Measurements from ENCODE around the gene CCDC7.
"Not testable (repeated sequence)": the region's sequence is repeated elsewhere in the genome, so short reads cannot be mapped to it uniquely, and the experiment has no call there.

The CCDC7 gene

DNA sequence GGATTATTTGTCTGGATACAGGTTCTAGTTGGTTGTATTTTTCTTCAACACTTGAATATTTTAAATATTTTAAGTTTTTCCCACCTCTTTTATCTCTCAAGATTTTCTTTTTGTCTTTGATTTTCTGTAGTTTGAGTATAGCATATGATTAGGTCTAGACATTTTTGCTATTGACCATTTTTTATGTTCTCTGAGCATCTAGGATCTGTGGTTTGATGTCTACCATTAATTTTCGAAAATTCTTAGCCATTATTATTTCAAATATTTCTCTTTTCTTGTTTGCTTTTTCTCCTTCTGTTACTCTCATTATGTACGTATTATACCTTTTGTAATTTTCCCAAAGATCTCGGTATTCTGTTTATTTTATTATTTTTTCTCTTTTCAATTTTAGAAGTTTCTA is 293.0 kb downstream of the CCDC7 start:
- no peak for DNase-seq

DNA sequence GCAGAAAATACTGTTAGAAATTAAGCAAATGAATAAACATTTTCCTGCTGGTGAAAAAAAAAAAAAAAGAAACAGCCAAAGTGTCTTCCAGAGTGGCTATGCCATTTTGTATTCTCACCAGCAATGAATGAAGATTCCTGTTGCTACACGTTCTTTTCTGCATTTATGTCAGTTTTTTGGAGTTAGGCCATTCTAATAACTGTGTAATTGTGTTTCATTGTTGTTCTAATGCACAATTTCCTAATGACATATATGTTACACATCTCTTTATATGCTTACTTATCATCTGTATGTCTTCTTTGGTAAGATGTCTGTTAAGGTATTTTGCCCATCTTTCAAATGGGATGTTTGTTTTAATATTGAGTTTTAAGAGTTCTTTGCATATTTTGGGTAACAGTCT is 298.4 kb downstream of the CCDC7 start:
- DNase-seq, result no peak

GRCh38 chr10:32746869-32747268 is 300.9 kb downstream of the CCDC7 start:
- no peak for DNase-seq

DNA sequence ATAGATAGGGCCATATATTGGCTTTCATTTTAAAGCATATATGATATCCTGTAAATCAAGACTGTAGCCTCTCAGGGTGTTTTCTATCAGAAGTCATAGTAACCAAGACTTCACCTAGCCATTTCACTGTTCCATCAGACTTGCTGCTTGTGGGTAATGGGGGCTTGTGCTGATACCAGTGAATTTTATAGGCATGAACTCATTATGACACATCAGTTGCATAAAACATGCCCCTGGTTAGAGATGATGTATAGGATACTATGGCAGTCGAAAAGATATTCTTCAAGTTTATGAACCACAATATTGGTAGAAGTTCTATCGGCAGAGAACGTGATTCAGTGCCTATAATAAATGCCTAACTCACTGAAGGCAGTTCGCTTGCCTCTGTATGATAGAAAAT is 305.6 kb downstream of the CCDC7 start:
- no peak for DNase-seq

GRCh38 chr10:32754900-32755299 is 309.0 kb downstream of the CCDC7 start:
- DNase-seq, result not testable (repeated sequence)

- no peak for DNase-seq
Observed at GRCh38 chr10:32771217-32771616, 325.3 kb downstream of the CCDC7 start.

DNA sequence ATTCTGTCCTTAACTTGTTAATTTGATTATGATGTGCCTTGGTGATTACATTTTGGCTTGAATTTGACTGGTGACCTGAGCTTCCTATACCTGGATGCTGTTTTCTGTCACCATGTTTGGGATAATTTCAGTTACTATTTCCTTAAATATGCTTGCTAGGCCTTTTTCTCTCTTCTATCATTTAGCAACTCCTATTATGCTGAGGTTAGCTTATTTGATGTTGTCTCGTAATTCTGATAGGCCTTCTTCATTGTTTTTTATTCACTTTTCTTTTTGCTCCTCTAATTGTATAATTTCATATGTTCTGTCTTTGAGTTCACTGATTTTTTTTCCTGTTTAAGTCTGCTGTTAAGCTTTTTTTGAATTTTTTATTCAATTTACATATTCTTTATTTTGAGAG is 327.2 kb downstream of the CCDC7 start:
- no peak for DNase-seq

DNA sequence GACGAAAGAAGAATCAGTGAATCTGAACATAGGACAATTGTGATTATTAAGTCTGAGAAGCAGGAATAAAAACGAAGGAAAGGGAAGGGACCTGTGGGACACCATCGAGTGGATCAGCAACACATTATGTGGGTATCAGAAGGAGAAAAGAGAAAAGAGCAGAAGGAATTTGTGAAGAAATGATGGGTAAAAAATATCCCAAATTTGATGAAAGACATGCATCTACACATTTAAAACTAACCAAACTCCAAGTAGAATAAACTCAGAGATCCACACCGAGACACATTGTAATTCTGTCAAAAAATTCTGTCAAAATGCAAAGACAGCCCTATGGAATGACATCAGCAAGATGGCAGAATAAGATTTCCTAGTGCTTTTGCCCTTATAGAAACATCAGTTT is 341.0 kb downstream of the CCDC7 start:
- DNase-seq, result no peak

- DNase-seq, result no peak
Observed at GRCh38 chr10:32787690-32788284, 341.8 kb downstream of the CCDC7 start.

DNA sequence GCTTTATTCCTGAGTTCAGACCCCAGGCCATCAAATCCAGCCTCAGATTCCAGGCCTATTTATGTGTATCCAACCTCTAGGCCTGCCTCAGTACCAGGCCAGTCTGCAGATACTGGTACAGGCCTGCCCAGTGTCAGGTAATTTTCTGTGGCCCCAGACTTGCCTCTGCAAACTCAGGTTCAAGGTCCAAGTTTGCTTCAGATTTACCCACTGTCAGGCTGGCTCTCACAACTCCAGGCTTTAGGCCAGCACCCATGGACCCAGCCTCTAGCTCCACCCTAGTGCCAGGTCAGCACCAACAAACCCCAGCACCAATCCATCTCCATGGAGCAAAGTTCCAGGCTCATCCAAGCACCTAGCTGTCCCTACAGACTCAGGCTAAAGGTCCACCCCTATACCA is 342.4 kb downstream of the CCDC7 start:
- DNase-seq, result no peak

DNA sequence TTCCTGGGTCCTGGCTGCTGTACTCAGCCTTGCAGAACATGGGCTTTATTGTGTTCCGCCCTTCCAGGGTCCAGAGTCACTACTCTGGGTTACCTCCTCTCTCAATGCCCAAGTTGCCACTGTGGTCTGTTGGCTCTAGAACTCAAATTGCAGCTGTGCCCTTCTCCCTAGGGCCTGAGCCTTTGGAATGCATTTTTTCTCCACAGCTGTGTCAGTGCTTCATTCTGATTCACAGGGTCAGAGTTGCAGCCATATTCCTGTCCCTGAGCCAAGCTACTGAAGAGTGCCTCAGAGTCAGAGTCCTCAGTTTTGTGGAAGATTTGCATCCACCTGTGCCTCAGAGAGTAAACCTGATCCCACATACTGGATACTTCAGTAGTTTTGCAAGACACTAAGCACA is 344.5 kb downstream of the CCDC7 start:
- no peak for DNase-seq

DNA sequence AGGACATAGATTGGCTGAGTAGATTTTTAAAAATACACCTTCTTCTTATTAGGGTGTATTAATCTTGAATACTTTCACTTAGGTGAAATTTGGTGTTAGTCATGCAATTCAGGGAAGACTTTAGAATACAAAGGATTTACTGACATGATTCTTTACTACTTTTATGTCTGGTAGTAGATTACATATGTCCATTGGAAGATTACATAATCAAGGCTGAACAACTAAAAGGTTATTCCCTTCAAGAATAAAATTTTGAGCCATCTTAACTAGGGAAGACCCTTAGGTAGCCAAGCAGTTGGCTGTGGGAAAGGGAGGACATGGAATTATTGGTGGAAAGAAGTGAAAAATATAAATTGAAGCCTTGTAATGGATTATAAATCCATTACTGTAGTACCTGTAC is 347.1 kb downstream of the CCDC7 start:
- DNase-seq, result no peak

DNA sequence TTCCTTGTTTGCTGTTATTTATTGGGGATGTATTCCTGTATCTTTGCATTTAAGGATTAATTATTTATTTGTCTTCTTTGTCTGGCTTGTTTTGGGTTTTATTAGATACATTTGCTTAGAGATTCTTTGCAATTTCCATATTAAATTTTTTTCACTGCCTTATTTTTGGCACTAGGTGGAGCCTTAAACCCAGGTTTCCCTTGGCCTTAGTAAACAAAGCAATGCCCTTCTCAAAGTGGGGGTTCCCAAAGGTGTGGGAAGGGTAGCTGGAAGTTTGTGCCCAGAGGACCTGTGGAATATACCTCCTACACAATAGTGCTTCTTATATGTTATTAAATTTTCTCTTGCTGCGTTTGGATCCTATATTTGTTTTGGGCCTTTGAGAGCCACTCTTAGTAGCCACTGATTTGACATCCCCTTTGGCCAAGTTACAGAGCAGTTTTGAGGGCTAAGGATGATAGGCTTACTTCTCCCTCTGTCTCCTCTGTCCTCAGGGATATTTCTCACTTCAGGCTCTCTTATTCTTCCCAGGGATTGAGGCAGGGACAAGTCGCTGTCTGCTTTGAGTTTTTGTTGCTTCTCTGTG is 349.8 kb downstream of the CCDC7 start:
- no peak for DNase-seq

GRCh38 chr10:32797393-32797792 is 351.5 kb downstream of the CCDC7 start:
- DNase-seq, result not testable (repeated sequence)

GRCh38 chr10:32846974-32847373 is 401.0 kb downstream of the CCDC7 start:
- no peak for DNase-seq

GRCh38 chr10:32851301-32851700 is 405.4 kb downstream of the CCDC7 start:
- DNase-seq, result no peak

DNA sequence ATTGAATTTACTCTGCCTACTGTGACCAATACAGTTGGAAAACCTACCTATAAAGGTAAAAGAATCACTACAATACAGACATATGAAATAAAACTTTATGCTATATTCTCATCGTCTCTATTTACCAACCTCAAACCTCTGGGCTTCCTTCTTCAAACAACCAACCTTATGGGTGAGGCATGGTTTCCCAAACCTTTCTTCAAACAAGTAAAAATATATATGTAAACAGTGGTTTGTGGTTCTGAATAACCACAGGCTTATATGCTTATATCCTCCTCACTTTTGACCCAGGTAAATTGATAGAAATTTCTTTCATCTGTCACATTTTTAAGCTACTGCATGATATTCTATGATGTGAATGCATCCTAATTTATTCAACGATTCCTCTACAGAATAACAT is 408.5 kb downstream of the CCDC7 start:
- DNase-seq, result no peak

DNA sequence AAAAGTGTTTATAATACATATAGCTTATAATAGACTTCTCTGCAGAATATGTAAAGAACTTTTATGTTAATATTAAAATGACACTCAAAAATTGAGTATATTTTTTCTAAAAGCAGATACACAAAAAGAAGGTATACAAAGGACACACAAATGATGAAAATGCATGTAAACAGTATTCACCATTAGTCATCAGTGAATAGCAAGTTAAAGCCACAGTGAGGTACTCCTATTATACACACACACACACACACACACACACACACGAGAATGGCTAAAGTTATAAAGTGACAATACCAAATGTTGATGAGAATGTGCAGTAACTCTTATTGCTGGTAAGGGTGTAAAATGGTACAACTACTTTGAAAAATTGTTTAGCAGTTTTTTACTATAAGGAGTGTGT is 419.2 kb downstream of the CCDC7 start:
- DNase-seq, result no peak

- DNase-seq, result no peak
Observed at GRCh38 chr10:32877915-32878314, 432.0 kb downstream of the CCDC7 start.

DNA sequence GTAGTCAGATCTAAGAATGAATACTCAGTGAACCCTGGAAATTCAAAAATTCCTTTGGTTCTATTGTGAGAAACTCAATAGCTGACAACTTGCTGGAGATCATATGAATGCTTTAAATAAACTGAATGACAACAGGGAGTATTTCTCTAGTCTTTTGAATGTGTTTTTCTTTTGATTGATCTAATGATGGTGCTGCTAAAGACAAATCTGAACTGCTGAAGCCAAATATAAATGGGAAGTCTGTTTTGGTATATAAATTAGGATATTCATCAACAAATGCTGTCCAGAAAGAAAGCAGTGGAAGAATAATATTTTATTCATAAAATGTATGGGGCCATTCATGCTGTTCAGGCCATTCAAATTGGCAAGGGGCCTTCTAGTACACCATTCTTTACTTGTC is 432.7 kb downstream of the CCDC7 start:
- DNase-seq, result no peak

GRCh38 chr10:32882076-32882475 is 436.1 kb downstream of the CCDC7 start:
- DNase-seq, result no peak

GRCh38 chr10:32887481-32887880 is 441.5 kb downstream of the CCDC7 start:
- DNase-seq, result no peak

- no peak for DNase-seq
Observed at GRCh38 chr10:32888161-32888927, 442.4 kb downstream of the CCDC7 start.

- DNase-seq, result no peak
Observed at GRCh38 chr10:32889631-32890212, 443.8 kb downstream of the CCDC7 start.

All from NCI-H2029 treated with DMSO at 0.1 percent for 48 hours (cell line).